ENCODE data around the gene TRMT13. TPM values are rescaled to one million over a fixed set of nuclear protein-coding genes. Genes with fewer than 3 reads are reported as not detected.
A peak's percentile ranks its signal among the peaks of the same experiment; 100 is the strongest.

The TRMT13 gene
- total RNA-seq, 1 donor from 2014 or later: 11.4 TPM

- Mint-ChIP-seq H3K27ac (ENCODE audit: unreplicated experiment) (no peak overlapping the region), H3K4me3 (ENCODE audit: unreplicated experiment) (no peak overlapping the region), H3K4me1 (ENCODE audit: low read depth, unreplicated experiment) (no peaks in the 10 kb centered on the region), H3K27me3 (ENCODE audit: unreplicated experiment) (no peaks in the 10 kb centered on the region), H3K36me3 (ENCODE audit: unreplicated experiment) (no peaks in the 10 kb centered on the region), H3K9me3 (ENCODE audit: unreplicated experiment) (no peaks in the 10 kb centered on the region)
- TF ChIP-seq, protein P1, sequence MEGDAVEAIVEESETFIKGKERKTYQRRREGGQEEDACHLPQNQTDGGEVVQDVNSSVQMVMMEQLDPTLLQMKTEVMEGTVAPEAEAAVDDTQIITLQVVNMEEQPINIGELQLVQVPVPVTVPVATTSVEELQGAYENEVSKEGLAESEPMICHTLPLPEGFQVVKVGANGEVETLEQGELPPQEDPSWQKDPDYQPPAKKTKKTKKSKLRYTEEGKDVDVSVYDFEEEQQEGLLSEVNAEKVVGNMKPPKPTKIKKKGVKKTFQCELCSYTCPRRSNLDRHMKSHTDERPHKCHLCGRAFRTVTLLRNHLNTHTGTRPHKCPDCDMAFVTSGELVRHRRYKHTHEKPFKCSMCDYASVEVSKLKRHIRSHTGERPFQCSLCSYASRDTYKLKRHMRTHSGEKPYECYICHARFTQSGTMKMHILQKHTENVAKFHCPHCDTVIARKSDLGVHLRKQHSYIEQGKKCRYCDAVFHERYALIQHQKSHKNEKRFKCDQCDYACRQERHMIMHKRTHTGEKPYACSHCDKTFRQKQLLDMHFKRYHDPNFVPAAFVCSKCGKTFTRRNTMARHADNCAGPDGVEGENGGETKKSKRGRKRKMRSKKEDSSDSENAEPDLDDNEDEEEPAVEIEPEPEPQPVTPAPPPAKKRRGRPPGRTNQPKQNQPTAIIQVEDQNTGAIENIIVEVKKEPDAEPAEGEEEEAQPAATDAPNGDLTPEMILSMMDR (IDR thresholded peaks at IDR 0.05; ENCODE audit: partially characterized antibody, unreplicated experiment): no peak
- no peak for DNase-seq
Measured at GRCh38 chr1:100141192-100141591, 8.2 kb downstream of the TRMT13 start.

GRCh38 chr1:100142343-100142742 lies 9.4 kb downstream of the TRMT13 start:
- Mint-ChIP-seq H3K27me3 (ENCODE audit: unreplicated experiment) (no peaks in the 10 kb centered on the region), H3K4me1 (ENCODE audit: low read depth, unreplicated experiment) (no peaks in the 10 kb centered on the region), H3K4me3 (ENCODE audit: unreplicated experiment) (no peak overlapping the region), H3K27ac (ENCODE audit: unreplicated experiment) (no peak overlapping the region), H3K9me3 (ENCODE audit: unreplicated experiment) (no peaks in the 10 kb centered on the region), H3K36me3 (ENCODE audit: unreplicated experiment) (no peaks in the 10 kb centered on the region)
- TF ChIP-seq, protein P1 (IDR thresholded peaks at IDR 0.05; ENCODE audit: partially characterized antibody, unreplicated experiment): no peak
- no peak for DNase-seq

DNA sequence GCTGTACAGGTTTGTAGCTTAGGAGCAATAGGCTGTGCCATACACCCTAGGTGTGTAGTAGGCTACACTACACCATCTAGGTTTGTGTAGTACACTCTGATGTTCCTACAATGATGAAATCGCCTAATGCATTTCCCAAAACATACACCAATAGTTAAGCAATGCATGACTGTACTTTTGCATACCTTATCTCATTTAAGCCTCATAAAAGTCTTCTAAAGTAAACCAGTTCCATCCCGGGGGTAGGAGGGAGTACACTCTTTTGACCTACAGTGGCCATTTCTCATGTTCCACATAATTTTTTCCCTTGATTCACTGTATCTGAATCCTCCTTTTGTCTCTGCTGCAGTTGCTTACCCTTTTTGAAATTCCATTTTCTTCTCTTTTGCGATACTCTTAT lies 12.2 kb downstream of the TRMT13 start:
- no peaks in the 10 kb centered on the region for H3K4me1 Mint-ChIP-seq (ENCODE audit: low read depth, unreplicated experiment)
- TF ChIP-seq, protein P1 (IDR thresholded peaks at IDR 0.05; ENCODE audit: partially characterized antibody, unreplicated experiment): no peak
- H3K27ac Mint-ChIP-seq (ENCODE audit: unreplicated experiment): no peak overlapping the region
- DNase-seq: no peak
- H3K4me3 Mint-ChIP-seq (ENCODE audit: unreplicated experiment): no peak overlapping the region
- no peaks in the 10 kb centered on the region for H3K27me3 Mint-ChIP-seq (ENCODE audit: unreplicated experiment)
- H3K9me3 Mint-ChIP-seq (ENCODE audit: unreplicated experiment): no peaks in the 10 kb centered on the region
- H3K36me3 Mint-ChIP-seq (ENCODE audit: unreplicated experiment): no peaks in the 10 kb centered on the region

DNA sequence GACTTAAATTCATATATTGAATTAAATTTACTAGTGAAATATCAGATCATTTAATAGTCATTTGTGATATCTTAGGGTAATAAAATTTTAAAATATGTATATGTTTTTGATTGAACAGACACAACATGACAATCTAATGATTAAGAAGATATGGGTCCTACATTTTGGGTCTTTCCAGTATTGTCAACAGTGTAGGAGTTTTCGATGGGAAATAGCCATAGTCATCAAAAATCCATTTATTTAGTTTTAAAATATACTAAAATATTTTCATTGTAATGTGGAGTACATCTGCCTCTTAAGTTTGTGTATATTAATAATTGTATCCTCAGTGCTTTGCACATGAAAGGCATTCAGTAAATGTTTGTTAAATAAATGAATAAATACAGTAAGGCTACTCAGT lies 14.0 kb downstream of the TRMT13 start:
- DNase-seq: no peak
- Mint-ChIP-seq H3K36me3 (ENCODE audit: unreplicated experiment) (no peaks in the 10 kb centered on the region), H3K27ac (ENCODE audit: unreplicated experiment) (no peak overlapping the region), H3K4me3 (ENCODE audit: unreplicated experiment) (no peak overlapping the region), H3K4me1 (ENCODE audit: low read depth, unreplicated experiment) (no peaks in the 10 kb centered on the region), H3K27me3 (ENCODE audit: unreplicated experiment) (no peaks in the 10 kb centered on the region), H3K9me3 (ENCODE audit: unreplicated experiment) (no peaks in the 10 kb centered on the region)
- TF ChIP-seq, protein P1 (IDR thresholded peaks at IDR 0.05; ENCODE audit: partially characterized antibody, unreplicated experiment): no peak

DNA sequence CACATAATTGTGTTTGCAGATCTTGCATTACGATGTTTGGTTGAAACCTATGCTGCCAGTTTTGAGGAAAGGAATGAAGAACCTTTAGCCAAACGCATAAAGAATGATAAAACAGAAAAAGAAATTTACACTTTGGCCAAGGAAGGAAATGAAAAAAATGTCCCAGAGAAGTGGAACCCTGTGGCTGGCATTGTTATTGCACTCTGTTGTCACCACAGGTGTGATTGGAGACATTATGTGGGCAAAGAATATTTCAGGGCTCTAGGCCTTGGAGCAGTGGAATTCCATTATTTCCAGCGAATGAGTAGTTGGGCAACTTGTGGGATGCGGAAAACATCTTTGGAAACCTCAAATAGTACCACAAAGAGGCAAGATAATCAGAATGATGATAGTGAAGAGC lies 14.9 kb downstream of the TRMT13 start:
- Mint-ChIP-seq H3K27ac (ENCODE audit: unreplicated experiment) (no peak overlapping the region), H3K36me3 (ENCODE audit: unreplicated experiment) (no peaks in the 10 kb centered on the region), H3K4me1 (ENCODE audit: low read depth, unreplicated experiment) (no peaks in the 10 kb centered on the region), H3K4me3 (ENCODE audit: unreplicated experiment) (no peak overlapping the region), H3K9me3 (ENCODE audit: unreplicated experiment) (no peaks in the 10 kb centered on the region), H3K27me3 (ENCODE audit: unreplicated experiment) (no peaks in the 10 kb centered on the region)
- no peak for DNase-seq
- TF ChIP-seq, protein P1 (IDR thresholded peaks at IDR 0.05; ENCODE audit: partially characterized antibody, unreplicated experiment): peak; percentile 11

Data from glutamatergic neuron (in vitro differentiated cells).